GM18499 (cell line): ENCODE data around the gene PYGB.

Source experiments
- ATAC-seq: cut with Tn5 transposase; IDR thresholded peaks from one replicate; pipeline ENCODE4 v1.9.1; 2021; ENCODE audit warnings: moderate number of reproducible peaks; ENCODE audit not compliant: insufficient read depth, unreplicated experiment

Gene PYGB

GRCh38 chr20:25291432-25292133, 43.7 kb downstream of the PYGB start:
- no peak for ATAC-seq

- no peak for ATAC-seq
Observed at GRCh38 chr20:25292176-25292891, 44.4 kb downstream of the PYGB start.

GRCh38 chr20:25293507-25293906, 45.6 kb downstream of the PYGB start:
- ATAC-seq = no peak

GRCh38 chr20:25293910-25294458, 46.1 kb downstream of the PYGB start:
- no peak for ATAC-seq

- ATAC-seq = no peak
Observed at GRCh38 chr20:25294459-25295385, 46.8 kb downstream of the PYGB start.

GRCh38 chr20:25295386-25296093, 47.7 kb downstream of the PYGB start:
- ATAC-seq = no peak

- no peak for ATAC-seq
Observed at GRCh38 chr20:25296094-25297093, 48.5 kb downstream of the PYGB start.

- peak; percentile 59 for ATAC-seq
Observed at GRCh38 chr20:25297141-25297905, 49.4 kb downstream of the PYGB start.

GRCh38 chr20:25299806-25300205, 51.9 kb downstream of the PYGB start:
- no peak for ATAC-seq

- ATAC-seq = no peak
Observed at GRCh38 chr20:25300496-25301170, 52.7 kb downstream of the PYGB start.

GRCh38 chr20:25301357-25301920, 53.6 kb downstream of the PYGB start:
- ATAC-seq = no peak

- ATAC-seq = no peak
Observed at GRCh38 chr20:25302596-25302995, 54.7 kb downstream of the PYGB start.

- no peak for ATAC-seq
Observed at GRCh38 chr20:25303292-25304024, 55.6 kb downstream of the PYGB start.

- no peak for ATAC-seq
Observed at GRCh38 chr20:25304025-25304549, 56.2 kb downstream of the PYGB start.

- ATAC-seq = no peak
Observed at GRCh38 chr20:25306991-25307903, 59.4 kb downstream of the PYGB start.
